LNCAP (cell line): ENCODE measurements around the gene MRTFA.

ENCODE experiments used
- CTCF ChIP-seq: fragments of 450-650 bp; IDR thresholded peaks from 2 replicates; pipeline ENCODE4 v1.5.1; 2017; ENCODE audit warnings: mild to moderate bottlenecking

The MRTFA gene

GRCh38 chr22:40605761-40606160, 30.8 kb downstream of the MRTFA start:
- no peak for TF ChIP-seq CTCF

- no peak for TF ChIP-seq CTCF
These were observed 33.4 kb downstream of the MRTFA start for GRCh38 chr22:40603088-40603605.

GRCh38 chr22:40602231-40602630, 34.3 kb downstream of the MRTFA start:
- no peak for TF ChIP-seq CTCF

- no peak for TF ChIP-seq CTCF
These were observed 36.8 kb downstream of the MRTFA start for GRCh38 chr22:40599731-40600130.

GRCh38 chr22:40597526-40598430, 38.7 kb downstream of the MRTFA start:
- TF ChIP-seq CTCF, result no peak

GRCh38 chr22:40595497-40596234, 40.9 kb downstream of the MRTFA start:
- no peak for TF ChIP-seq CTCF

GRCh38 chr22:40594924-40595323, 41.6 kb downstream of the MRTFA start:
- TF ChIP-seq CTCF, result no peak
